ENCODE measurements around the gene NAA15.
A peak's percentile ranks its signal among the peaks of the same experiment; 100 is the strongest.
"Not testable (repeated sequence)": the region's sequence is repeated elsewhere in the genome, so short reads cannot be mapped to it uniquely, and the experiment has no call there.

The NAA15 gene

GRCh38 chr4:139453371-139454110 lies 152.2 kb downstream of the NAA15 start:
- Histone ChIP-seq H3K4me1 (ENCODE audit: control insufficient read depth, insufficient read depth, low read length) (peaks cover 48% of the 10 kb centered on the region), H3K27me3 (replicated peaks; ENCODE audit: control insufficient read depth, insufficient read depth, low read length) (no peaks in the 10 kb centered on the region), H3K4me3 (ENCODE audit: low read length) (peak overlapping the region; percentile 97), H3K36me3 (ENCODE audit: control insufficient read depth, insufficient read depth, low read length, severe bottlenecking) (no peaks in the 10 kb centered on the region), H3K9ac (ENCODE audit: low read length) (peak overlapping the region; percentile 92), H3K9me3 (ENCODE audit: control insufficient read depth, low read length) (no peaks in the 10 kb centered on the region)
- DNase-seq (ENCODE audit: low read depth) = peak; percentile 99

- H3K4me3 ChIP-seq (ENCODE audit: low read length) = peak within 1 kb of the TSS; percentile 97
- H3K9ac ChIP-seq (ENCODE audit: low read length) = peak within 1 kb of the TSS; percentile 92
- DNase-seq (ENCODE audit: low read depth) = peak; percentile 98
- peaks cover 56% of the 10 kb centered on the region for H3K4me1 ChIP-seq (ENCODE audit: control insufficient read depth, insufficient read depth, low read length)
- H3K27me3 ChIP-seq (replicated peaks; ENCODE audit: control insufficient read depth, insufficient read depth, low read length) = no peaks in the 10 kb centered on the region
- no peaks in the 10 kb centered on the region for H3K9me3 ChIP-seq (ENCODE audit: control insufficient read depth, low read length)
- no peaks in the 10 kb centered on the region for H3K36me3 ChIP-seq (ENCODE audit: control insufficient read depth, insufficient read depth, low read length, severe bottlenecking)
These were observed 153.1 kb downstream of the NAA15 start, which contains the start of gene RAB33B for GRCh38 chr4:139454111-139455045. TSS of gene RAB33B (plus strand) at chr4:139454121. CDS start at chr4:139454196, 75 bp downstream.

- Histone ChIP-seq H3K4me1 (ENCODE audit: control insufficient read depth, insufficient read depth, low read length) (peaks cover 55% of the 10 kb centered on the region), H3K9ac (ENCODE audit: low read length) (peak overlapping the region; percentile 92), H3K36me3 (ENCODE audit: control insufficient read depth, insufficient read depth, low read length, severe bottlenecking) (no peaks in the 10 kb centered on the region), H3K27me3 (replicated peaks; ENCODE audit: control insufficient read depth, insufficient read depth, low read length) (no peaks in the 10 kb centered on the region), H3K9me3 (ENCODE audit: control insufficient read depth, low read length) (no peaks in the 10 kb centered on the region), H3K4me3 (ENCODE audit: low read length) (peak overlapping the region; percentile 97)
- DNase-seq (ENCODE audit: low read depth) = peak; percentile 7
These were observed 153.8 kb downstream of the NAA15 start for GRCh38 chr4:139455126-139455538.

GRCh38 chr4:139457318-139457717 lies 156.0 kb downstream of the NAA15 start:
- Histone ChIP-seq H3K4me1 (ENCODE audit: control insufficient read depth, insufficient read depth, low read length) (peaks cover 42% of the 10 kb centered on the region), H3K9me3 (ENCODE audit: control insufficient read depth, low read length) (no peaks in the 10 kb centered on the region), H3K27me3 (replicated peaks; ENCODE audit: control insufficient read depth, insufficient read depth, low read length) (no peaks in the 10 kb centered on the region), H3K9ac (ENCODE audit: low read length) (no peak overlapping the region), H3K36me3 (ENCODE audit: control insufficient read depth, insufficient read depth, low read length, severe bottlenecking) (no peaks in the 10 kb centered on the region), H3K4me3 (ENCODE audit: low read length) (peak overlapping the region; percentile 39)
- DNase-seq (ENCODE audit: low read depth) = no peak

- no peak for DNase-seq (ENCODE audit: low read depth)
- Histone ChIP-seq H3K9ac (ENCODE audit: low read length) (no peak overlapping the region), H3K36me3 (ENCODE audit: control insufficient read depth, insufficient read depth, low read length, severe bottlenecking) (no peaks in the 10 kb centered on the region), H3K4me1 (ENCODE audit: control insufficient read depth, insufficient read depth, low read length) (peaks cover 36% of the 10 kb centered on the region), H3K9me3 (ENCODE audit: control insufficient read depth, low read length) (no peaks in the 10 kb centered on the region), H3K27me3 (replicated peaks; ENCODE audit: control insufficient read depth, insufficient read depth, low read length) (no peaks in the 10 kb centered on the region), H3K4me3 (ENCODE audit: low read length) (no peak overlapping the region)
These were observed 157.2 kb downstream of the NAA15 start for GRCh38 chr4:139458543-139458942.

GRCh38 chr4:139458999-139459398 lies 157.7 kb downstream of the NAA15 start:
- Histone ChIP-seq H3K9ac (ENCODE audit: low read length) (no peak overlapping the region), H3K36me3 (ENCODE audit: control insufficient read depth, insufficient read depth, low read length, severe bottlenecking) (no peaks in the 10 kb centered on the region), H3K27me3 (replicated peaks; ENCODE audit: control insufficient read depth, insufficient read depth, low read length) (no peaks in the 10 kb centered on the region), H3K4me3 (ENCODE audit: low read length) (no peak overlapping the region), H3K4me1 (ENCODE audit: control insufficient read depth, insufficient read depth, low read length) (peaks cover 36% of the 10 kb centered on the region), H3K9me3 (ENCODE audit: control insufficient read depth, low read length) (no peaks in the 10 kb centered on the region)
- peak; percentile 7 for DNase-seq (ENCODE audit: low read depth)

- Histone ChIP-seq H3K4me1 (ENCODE audit: control insufficient read depth, insufficient read depth, low read length) (peaks cover 27% of the 10 kb centered on the region), H3K27me3 (replicated peaks; ENCODE audit: control insufficient read depth, insufficient read depth, low read length) (no peaks in the 10 kb centered on the region), H3K36me3 (ENCODE audit: control insufficient read depth, insufficient read depth, low read length, severe bottlenecking) (no peaks in the 10 kb centered on the region), H3K9ac (ENCODE audit: low read length) (no peak overlapping the region), H3K9me3 (ENCODE audit: control insufficient read depth, low read length) (no peaks in the 10 kb centered on the region), H3K4me3 (ENCODE audit: low read length) (no peak overlapping the region)
- DNase-seq (ENCODE audit: low read depth) = no peak
These were observed 159.3 kb downstream of the NAA15 start for GRCh38 chr4:139460565-139460964.

- Histone ChIP-seq H3K9ac (ENCODE audit: low read length) (no peak overlapping the region), H3K4me3 (ENCODE audit: low read length) (no peak overlapping the region), H3K27me3 (replicated peaks; ENCODE audit: control insufficient read depth, insufficient read depth, low read length) (no peaks in the 10 kb centered on the region), H3K9me3 (ENCODE audit: control insufficient read depth, low read length) (no peaks in the 10 kb centered on the region), H3K4me1 (ENCODE audit: control insufficient read depth, insufficient read depth, low read length) (peaks cover 22% of the 10 kb centered on the region), H3K36me3 (ENCODE audit: control insufficient read depth, insufficient read depth, low read length, severe bottlenecking) (no peaks in the 10 kb centered on the region)
- no peak for DNase-seq (ENCODE audit: low read depth)
These were observed 159.8 kb downstream of the NAA15 start for GRCh38 chr4:139461022-139461628.

GRCh38 chr4:139464512-139464911 lies 163.2 kb downstream of the NAA15 start:
- not testable (repeated sequence) for H3K9me3 ChIP-seq (ENCODE audit: control insufficient read depth, low read length); H3K27me3 ChIP-seq (replicated peaks; ENCODE audit: control insufficient read depth, insufficient read depth, low read length); H3K4me3 ChIP-seq (ENCODE audit: low read length); H3K9ac ChIP-seq (ENCODE audit: low read length); DNase-seq (ENCODE audit: low read depth); H3K4me1 ChIP-seq (ENCODE audit: control insufficient read depth, insufficient read depth, low read length); H3K36me3 ChIP-seq (ENCODE audit: control insufficient read depth, insufficient read depth, low read length, severe bottlenecking)

GRCh38 chr4:139465922-139466321 lies 164.6 kb downstream of the NAA15 start:
- Histone ChIP-seq H3K4me1 (ENCODE audit: control insufficient read depth, insufficient read depth, low read length) (no peaks in the 10 kb centered on the region), H3K9ac (ENCODE audit: low read length) (no peak overlapping the region), H3K27me3 (replicated peaks; ENCODE audit: control insufficient read depth, insufficient read depth, low read length) (no peaks in the 10 kb centered on the region), H3K4me3 (ENCODE audit: low read length) (no peak overlapping the region), H3K36me3 (ENCODE audit: control insufficient read depth, insufficient read depth, low read length, severe bottlenecking) (no peaks in the 10 kb centered on the region), H3K9me3 (ENCODE audit: control insufficient read depth, low read length) (peaks cover 8% of the 10 kb centered on the region)
- no peak for DNase-seq (ENCODE audit: low read depth)

- H3K27me3 ChIP-seq (replicated peaks; ENCODE audit: control insufficient read depth, insufficient read depth, low read length); DNase-seq (ENCODE audit: low read depth); H3K4me3 ChIP-seq (ENCODE audit: low read length); H3K4me1 ChIP-seq (ENCODE audit: control insufficient read depth, insufficient read depth, low read length); H3K9ac ChIP-seq (ENCODE audit: low read length): not testable (repeated sequence)
- peaks cover 12% of the 10 kb centered on the region for H3K36me3 ChIP-seq (ENCODE audit: control insufficient read depth, insufficient read depth, low read length, severe bottlenecking)
- H3K9me3 ChIP-seq (ENCODE audit: control insufficient read depth, low read length) = peaks cover 13% of the 10 kb centered on the region
These were observed 167.5 kb downstream of the NAA15 start for GRCh38 chr4:139468756-139469155.
